Activated CD8-positive, alpha-beta memory T cell treated with anti-CD3 and anti-CD28 coated beads, Interleukin-2, amount 50 U/mL, for 48 hours (primary cell): Measurements from ENCODE around the gene SIX1.

Experiments
- DNase-seq: peaks from one replicate; pipeline ENCODE4 v3.0.0-alpha.2; 2020

The SIX1 gene

GRCh38 chr14:60655119-60655897 is 6.0 kb upstream of the SIX1 start:
- DNase-seq: no peak

DNA sequence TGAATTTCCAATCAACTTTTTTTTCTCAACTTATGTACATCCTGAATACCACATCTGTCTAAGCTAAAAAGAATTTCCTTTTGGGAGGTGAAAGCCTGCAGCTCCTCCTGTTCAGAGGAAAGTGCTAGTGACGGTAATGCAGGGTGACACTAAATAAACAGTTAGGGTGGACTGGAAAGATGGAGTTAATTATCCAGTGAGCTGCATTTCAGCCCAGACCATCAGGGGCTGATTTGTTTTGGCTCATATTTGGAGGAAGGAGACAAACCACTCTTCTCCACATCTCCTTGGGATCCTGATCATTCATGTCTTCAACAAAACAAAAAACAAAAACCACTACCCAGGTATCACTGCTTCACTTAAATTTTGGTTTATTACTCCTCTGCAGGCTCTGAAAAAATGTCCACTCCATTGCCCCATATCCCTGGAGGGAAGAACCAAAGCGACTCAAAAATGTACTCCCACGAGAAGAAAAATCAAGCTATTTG is 5.1 kb upstream of the SIX1 start:
- no peak for DNase-seq

DNA sequence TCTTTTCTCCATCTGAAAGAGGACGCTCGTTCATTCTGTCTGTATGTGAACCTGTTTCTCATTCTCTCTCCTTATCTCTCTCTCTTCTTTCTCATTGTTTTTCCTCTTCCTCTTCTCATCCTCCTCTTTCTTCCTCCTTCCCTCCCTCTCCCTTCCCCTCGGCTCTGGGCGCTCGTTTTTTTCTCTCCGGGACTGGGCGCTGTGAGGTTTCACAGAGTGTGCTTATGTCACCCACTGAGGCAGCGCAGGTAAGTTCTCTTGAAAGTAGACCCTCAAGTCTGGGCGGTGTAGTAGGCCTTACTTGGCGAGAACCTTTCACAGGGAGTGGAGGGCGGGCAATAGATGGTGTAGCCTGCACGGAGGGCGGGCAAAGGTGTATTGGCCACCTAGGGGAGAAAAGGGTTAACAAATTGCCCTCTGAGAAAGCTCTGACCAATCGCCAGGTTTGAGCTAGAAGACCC is 4.5 kb upstream of the SIX1 start:
- no peak for DNase-seq

GRCh38 chr14:60652674-60653651 is 3.7 kb upstream of the SIX1 start:
- DNase-seq: no peak

DNA sequence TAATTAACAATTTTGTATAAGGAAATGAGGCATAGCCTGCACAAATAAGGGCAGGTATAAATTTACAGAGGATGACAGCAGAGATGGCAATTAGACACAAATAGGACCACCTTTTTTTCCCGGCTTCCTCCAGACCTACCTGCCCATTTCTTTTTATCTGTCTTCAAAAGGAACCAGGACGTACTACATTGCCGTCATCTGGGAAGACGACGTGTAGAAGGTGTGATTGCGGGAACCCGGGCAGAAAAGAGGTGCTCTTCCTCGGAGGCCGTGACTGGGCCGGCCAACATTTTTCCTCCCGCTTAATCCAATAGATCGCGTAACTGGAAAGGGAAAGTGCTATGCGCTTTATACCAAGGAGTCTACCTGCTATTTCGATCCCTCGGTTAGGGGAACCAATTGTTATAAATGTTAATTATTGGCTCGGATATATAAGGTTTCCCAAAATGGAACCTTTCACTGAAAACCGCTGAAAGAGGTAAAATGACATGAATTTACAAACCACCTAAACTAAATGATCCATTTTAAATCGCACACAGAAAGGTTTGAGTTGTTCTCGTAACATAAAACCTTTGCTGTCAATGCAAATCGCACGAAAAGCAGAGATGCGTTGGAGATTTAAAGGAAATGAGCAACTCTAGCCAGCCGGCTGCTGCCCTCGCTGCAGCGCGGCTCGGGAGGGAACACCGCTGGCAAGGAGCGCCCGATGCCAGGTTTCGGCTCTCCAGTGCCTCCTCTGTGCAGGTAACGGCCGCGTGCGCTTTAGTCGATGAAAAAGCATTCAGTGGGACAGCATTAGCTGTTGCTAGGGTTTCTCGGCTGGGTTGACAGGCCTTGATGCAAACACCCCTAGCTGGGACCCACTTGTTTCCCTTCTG is 2.8 kb upstream of the SIX1 start:
- DNase-seq: no peak

DNA sequence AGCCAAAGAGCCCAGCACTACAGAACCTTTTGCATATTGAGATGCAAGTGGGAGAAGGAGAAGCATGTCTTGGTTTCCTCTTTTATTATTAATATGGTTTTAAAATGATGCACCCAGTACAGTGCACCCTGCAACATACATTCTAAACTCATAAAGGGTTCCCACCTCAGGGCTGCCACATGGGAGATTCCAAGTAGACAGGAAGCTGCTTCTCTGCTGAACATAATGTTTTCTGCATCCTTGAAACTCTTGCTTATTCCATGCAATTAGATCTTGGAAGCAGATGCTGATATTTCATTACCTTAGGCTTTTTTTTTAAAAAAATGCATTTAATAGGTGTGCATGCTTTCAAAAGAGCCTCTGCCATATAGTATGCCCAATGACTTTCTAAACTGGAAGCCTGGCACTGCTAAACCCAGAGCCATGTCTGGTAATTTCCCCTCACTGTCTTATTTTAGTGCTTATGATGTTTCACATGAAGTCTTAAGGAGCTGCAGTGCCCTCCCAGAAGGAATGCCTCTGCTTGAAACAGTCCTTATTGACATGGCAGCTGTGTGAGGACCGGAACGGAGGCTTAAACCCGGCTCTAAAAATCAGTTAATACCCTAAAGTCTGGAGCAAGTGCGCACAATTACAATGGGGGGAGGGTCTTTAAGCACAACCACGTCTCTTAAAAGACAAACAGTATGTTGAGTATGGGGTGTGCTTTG is 2.0 kb upstream of the SIX1 start:
- no peak for DNase-seq

DNA sequence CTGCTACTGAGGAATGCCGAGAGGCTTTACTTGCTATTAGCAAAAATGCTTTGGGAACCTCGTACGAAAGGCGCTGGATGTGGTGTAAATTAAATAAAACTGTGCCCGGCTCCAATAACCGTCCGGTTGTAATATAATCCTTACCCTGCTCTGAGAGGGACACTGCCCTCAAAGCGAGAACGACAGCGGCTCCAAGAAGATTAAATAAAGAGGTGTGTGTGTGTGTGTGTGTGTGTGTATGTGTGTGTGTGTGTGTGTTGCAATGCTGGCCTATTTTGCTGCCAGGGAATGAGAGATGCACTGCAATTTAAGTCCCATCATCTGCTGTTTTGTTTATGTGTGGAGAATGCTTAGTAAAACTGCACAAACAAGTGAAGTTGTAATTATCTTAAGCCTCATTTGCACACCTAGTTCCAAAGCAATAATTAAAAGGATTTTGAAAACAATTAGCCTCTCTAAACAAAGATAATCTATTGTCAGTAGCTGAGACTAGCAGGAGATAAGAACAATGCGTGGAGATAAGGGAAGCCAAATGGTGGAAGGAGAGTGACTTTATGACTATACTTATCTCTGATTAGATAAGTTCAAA is 1.2 kb upstream of the SIX1 start:
- DNase-seq: no peak

DNA sequence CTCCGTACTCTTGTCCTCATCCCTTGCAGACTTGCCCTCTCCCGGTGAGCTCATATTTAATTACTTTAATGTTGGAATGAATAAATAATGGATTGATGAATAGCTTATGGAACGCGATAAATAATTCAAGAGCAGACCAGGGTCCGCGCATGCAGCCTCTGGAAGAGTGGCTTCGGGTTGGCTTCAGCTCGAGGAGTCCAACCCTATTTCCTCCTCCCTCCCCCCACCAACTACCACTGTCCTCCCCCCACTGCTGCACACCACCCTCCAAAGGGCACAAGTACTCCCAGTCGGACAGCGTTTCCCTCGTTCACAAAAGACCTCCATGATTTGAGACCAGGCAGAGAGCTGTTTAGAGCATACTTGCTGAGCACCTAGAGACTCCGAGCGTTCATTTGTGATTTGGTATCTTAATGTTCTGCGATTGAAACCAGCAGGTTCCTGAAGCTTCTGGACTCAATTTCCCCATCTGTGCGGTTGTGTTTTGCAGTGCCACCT is 647 bp upstream of the SIX1 start:
- no peak for DNase-seq

- no peak for DNase-seq
Observed at GRCh38 chr14:60648249-60648933, 886 bp downstream of the SIX1 start.

- DNase-seq: no peak
Observed at GRCh38 chr14:60647837-60648248, 1.4 kb downstream of the SIX1 start.

DNA sequence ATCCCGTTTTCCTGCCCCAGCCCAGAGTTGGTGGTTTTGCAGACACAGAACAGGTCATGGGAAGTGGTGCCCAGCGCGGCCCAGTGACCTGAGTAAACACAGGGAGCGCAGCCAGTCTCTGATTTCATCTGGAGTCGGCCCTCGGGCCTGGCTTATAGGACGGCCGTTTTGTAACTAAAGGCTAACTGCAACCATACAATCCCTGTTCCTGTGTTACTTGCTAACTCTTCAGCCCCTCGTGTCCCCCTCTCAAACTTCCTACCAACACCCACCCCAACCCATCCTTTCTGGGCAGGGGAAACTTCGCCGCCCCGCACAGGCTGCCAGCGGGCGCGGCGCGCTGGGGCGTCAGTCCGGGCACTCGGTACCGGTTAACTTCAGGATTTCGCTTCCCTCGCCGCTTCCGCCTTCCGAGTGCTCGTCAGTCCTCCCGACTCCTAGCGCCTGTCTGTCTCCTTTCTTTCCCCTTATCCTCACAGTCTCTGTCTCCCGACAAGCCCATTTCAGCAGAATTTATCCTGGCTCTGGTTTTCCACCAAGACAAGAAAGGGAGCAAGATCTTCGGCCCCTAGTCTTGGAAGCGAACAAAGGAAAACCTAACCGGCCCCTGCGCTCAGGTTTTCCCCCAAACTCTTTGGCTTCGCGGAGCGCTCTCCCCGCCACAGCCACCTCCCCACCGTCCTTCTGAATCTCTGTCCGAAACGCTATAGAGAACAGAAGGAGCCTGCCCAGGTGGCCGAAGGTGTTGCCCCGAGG is 2.0 kb downstream of the SIX1 start:
- DNase-seq: no peak

GRCh38 chr14:60646226-60646818 is 3.0 kb downstream of the SIX1 start:
- no peak for DNase-seq

DNA sequence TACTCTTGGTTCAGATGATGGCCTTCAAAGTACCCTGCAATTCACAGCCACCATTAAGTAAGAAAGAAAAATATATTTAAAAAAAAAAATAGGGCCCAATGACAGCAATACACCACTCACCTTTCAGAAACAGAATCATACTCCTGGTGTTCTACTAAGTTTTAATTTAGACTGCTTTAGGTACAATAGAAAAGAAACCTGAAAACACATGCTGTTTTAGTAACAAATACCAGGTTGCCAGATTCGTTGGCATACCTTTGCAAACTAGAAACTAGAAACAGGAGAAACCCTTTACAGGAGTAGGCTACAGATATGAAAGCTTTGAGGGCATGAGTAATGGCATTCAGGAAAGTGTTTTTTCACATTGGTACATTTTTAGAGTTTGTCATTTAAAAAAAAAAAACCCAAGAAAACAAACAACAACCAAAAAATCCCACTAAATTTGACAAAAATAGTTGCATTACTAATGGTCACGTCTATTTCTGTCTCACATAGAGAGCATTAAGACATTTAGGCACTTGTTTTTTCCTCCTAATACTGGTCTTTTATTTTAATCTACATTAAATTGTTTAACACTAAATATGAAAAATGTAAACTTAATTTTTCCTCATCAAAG is 4.0 kb downstream of the SIX1 start:
- DNase-seq: no peak

DNA sequence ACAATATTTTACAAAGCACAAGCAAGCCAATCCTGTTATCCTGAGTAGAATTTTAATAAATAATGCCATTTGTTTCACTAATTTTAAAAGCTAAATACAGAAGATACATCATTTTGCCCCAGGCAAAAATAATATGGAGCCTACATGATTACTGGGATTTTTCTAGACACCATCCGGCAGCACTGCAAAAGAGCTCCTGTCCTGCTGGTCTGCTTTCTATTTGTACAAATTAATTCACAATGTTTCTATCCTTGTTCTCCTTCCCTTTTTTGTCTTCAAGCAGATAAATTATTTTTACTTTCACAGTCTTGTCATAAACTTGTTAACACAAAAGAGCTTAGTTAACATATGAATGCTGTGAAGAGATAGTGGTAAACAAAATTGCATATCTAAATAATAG is 4.6 kb downstream of the SIX1 start:
- no peak for DNase-seq

- DNase-seq: no peak
Observed at GRCh38 chr14:60643463-60644314, 5.6 kb downstream of the SIX1 start.

- no peak for DNase-seq
Observed at GRCh38 chr14:60643141-60643462, 6.2 kb downstream of the SIX1 start.

- no peak for DNase-seq
Observed at GRCh38 chr14:60642270-60643140, 6.8 kb downstream of the SIX1 start.
